HEK293T (cell line): ENCODE results near the gene NUCB1.
"Not testable (repeated sequence)": the region's sequence is repeated elsewhere in the genome, so short reads cannot be mapped to it uniquely, and the experiment has no call there.

Experiments
- BHLHE40 ChIP-seq: fragments of 450-650 bp; IDR thresholded peaks from 2 replicates; pipeline ENCODE4 v1.6.1; 2016; ENCODE audit warnings: mild to moderate bottlenecking, moderate library complexity, borderline replicate concordance
- FOXA1 ChIP-seq: fragments of 450-650 bp; IDR thresholded peaks from 2 replicates; pipeline ENCODE4 v1.6.1; 2016; ENCODE audit warnings: mild to moderate bottlenecking
- FOXK2 ChIP-seq: fragments of 450-650 bp; IDR thresholded peaks from 2 replicates; pipeline ENCODE4 v1.6.1; 2016; ENCODE audit warnings: mild to moderate bottlenecking
- FOXM1 ChIP-seq: fragments of 450-650 bp; IDR thresholded peaks from 2 replicates; pipeline ENCODE4 v1.6.1; 2017; ENCODE audit warnings: mild to moderate bottlenecking, borderline replicate concordance
- L3MBTL2 ChIP-seq: fragments of 450-650 bp; conservative IDR thresholded peaks from 2 replicates; pipeline ENCODE4 v1.6.1; 2016; ENCODE audit warnings: mild to moderate bottlenecking
- LEF1 ChIP-seq: fragments of 450-650 bp; IDR thresholded peaks from 2 replicates; pipeline ENCODE4 v1.6.1; 2017; ENCODE audit warnings: mild to moderate bottlenecking, borderline replicate concordance
- NFRKB ChIP-seq: fragments of 450-650 bp; IDR thresholded peaks from 2 replicates; pipeline ENCODE4 v1.6.1; 2016; ENCODE audit warnings: mild to moderate bottlenecking, moderate library complexity
- SP1 ChIP-seq: fragments of 450-650 bp; IDR thresholded peaks from 2 replicates; pipeline ENCODE4 v1.6.1; 2017
- SUZ12 ChIP-seq: fragments of 450-650 bp; IDR thresholded peaks from 2 replicates; pipeline ENCODE4 v1.6.1; 2016; ENCODE audit warnings: mild to moderate bottlenecking
- ZNF384 ChIP-seq: fragments of 450-650 bp; IDR thresholded peaks from 2 replicates; pipeline ENCODE4 v1.6.1; 2016

- not testable (repeated sequence) for TF ChIP-seq FOXA1, SP1, BHLHE40, SUZ12, NFRKB, FOXM1, ZNF384, L3MBTL2, LEF1, FOXK2
Measured at GRCh38 chr19:48919271-48919670, 19.2 kb downstream of the NUCB1 start.
